Activated effector memory CD4-positive, alpha-beta T cell treated with Interleukin-2 at 50 U/mL for 16 hours (primary cell): ENCODE results near the gene NPAS3.

Source experiments
- DNase-seq: peaks from one replicate; pipeline ENCODE4 v3.0.0-alpha.2; 2020

The NPAS3 gene

DNA sequence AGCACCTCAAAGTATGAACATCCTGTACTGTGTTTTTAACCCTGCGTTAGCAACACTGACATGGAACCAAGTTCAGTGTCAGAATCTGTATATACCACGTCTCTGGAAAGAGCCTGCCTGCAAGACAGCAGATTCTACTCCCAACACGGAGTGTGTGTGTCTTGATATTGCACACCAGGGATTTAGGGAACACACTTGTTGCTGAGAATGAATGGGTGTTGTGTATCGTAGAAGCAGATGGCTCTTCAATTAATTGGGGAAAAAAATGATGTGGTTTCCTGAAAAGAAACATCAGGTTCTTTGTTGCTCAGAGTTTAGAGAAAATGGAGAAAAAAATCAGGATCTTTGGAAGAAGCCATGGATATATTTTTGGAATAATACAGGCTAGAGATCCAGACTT lies 841.4 kb downstream of the NPAS3 start:
- no peak for DNase-seq

DNA sequence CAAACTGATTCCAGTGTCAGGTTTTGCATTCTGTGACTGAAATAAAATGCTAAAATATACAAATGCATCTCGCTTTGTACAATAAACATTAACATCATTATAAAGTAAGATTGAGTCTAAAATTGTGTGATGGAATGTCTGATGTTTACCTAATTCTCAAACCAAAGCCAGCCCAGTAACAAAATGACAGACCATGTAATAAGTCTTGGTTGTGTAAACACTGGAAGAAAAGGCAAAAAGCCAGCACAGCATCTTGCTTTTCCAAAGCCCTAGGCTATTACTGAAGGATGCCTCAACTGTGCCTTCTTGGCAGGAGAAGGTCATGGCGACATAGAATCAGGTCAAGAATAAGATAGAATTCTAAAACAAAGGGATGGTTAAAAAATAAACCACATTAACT lies 842.6 kb downstream of the NPAS3 start:
- no peak for DNase-seq

DNA sequence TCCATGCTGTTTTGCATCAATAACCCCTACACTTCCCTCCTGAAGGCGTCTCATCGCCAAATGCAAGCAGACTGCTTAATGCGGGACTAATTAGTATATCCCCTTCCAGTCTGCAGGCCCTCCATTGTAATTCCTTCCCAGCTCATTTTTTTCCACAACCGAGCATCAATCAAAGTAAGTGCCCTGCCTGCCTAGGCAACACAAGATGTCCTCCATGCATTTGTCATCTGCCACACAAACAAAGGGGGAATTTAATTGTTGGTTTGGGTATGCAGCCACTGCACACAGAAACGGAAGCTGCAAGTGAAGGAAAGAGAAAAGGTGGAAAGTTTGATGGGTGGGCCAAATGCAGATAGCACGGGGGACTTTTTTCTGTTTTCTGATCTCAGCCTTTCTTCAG lies 844.2 kb downstream of the NPAS3 start:
- DNase-seq = no peak

DNA sequence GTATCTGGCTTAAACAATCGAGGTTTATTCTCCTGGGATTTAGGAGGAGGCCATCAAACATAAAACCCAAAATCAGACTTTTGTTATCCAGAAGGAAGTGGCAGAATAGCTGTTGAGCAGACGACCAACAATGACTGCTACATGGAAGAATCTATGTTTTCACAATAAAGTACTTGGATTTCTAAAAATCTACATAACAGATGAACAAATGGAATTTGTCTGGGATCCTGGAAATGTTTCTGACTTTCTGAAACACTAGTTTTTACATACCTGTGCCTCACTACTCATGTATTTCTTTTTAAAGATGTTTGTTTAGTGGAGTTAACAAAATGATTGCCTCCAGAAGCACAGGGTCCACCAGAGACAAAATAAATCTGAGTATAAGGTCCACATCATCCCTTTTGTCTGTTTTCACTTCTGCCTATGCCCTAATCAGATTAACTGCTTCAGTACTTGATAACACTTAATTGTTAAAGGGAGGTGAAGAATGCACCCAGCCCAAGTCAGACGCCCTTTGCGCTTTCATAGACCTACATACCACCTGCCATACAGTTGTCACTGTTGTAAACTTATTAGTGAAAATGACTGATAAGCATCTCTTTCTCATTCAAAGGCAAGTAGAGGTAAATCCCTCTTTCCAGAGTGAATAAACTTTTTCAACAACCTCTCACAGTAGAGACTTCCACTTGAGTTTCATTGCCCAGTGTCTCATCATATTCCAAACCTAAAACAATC lies 847.6 kb downstream of the NPAS3 start:
- no peak for DNase-seq

DNA sequence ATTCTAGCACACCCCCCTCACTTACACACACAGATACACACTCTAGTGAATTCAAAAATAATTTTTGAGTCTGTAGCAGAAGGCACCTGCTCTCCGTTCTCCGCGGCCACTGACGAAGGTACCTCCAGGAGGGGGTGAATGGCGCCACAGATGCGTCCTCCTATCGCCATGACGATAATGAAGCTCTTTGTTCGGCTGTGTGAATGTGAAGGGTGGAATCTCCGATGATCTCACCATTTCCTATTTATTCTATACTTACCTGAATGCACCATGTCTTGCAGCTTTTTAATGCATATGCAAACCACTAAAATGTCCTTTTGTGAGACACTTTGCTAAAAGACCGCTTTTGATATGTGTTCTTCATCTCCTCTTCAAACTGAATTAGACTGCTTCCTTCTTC lies 849.5 kb downstream of the NPAS3 start:
- DNase-seq = no peak

DNA sequence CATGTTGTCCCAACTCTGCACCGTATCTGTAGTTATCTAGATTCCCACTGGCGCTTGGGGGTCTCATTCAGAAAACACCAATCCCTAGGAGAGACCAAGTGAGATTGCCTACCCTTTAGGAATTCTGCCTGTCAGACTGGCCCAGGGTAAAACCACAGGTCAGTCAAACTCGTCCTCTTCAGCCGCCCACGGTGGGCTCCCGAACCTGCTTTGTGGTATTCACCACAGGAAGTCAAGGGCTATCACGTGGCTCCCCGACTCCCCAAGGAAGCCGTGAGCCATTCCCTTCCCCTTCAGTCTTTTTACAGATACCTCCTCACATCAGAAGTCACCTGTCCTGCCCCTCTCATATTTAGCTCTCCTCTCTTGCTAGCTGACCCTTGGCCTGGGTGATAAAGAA lies 852.3 kb downstream of the NPAS3 start:
- no peak for DNase-seq

DNA sequence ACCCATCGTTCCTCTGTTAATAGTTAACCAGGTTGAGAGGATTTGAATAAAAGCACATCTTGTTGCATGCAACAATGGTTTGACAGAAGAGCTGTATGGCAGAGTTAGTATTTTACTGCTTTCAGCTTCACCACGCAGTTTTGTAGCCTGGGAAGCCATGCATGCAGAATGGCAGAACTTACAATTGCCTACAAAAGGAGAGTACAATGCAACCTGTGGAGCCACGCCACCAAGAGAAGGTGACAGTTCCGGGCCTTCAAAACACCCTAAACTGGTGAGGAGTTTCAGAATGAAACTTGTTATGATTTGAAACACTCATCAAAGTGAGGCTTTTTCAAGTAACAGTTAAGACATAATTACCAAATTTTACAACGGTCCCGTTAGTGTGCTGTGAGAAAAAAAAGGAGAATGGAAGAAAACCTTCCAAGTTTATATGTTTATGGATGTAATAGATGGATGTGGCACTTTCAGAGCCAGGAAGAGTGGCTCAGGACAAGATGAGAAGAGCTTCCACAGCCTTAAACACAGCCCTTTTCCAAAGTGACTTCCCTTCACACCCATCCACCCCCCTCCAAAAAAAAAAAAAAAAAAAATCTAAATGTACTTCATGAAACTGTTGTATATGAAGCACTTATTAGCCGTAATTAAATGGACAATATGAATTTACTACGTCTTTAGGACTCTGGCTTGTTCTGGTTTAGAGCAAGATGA lies 853.5 kb downstream of the NPAS3 start:
- no peak for DNase-seq

DNA sequence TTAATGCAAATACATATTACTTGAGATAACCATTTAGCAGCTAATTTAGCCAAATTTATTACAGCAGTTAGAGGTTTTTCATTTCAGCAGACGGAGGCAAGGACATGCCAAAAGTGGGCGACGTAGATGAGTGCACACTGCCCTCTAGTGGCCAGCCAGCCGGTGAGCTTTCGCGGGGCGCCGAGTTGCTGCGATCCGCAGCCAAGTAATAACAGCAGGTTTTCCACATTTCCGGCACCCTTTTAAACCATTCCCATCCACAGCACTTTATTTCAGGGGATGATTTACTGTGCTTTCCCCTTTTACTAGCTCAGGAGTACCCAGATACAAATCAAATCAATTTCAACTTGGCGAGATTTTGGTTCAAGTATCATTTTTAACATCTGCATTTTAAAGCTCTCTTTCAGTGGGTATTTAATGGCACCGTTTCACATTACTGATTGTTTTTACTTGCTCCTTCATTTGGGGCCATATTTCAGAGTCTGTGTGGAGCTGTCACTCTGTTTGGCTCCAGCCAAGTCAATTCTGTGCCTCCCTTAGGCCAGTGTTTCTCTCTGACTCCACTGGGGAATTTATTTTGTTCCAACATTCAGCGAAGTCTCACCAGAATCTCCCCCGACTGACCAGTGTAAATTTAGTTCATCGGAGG lies 854.2 kb downstream of the NPAS3 start:
- peak; percentile 45 for DNase-seq

DNA sequence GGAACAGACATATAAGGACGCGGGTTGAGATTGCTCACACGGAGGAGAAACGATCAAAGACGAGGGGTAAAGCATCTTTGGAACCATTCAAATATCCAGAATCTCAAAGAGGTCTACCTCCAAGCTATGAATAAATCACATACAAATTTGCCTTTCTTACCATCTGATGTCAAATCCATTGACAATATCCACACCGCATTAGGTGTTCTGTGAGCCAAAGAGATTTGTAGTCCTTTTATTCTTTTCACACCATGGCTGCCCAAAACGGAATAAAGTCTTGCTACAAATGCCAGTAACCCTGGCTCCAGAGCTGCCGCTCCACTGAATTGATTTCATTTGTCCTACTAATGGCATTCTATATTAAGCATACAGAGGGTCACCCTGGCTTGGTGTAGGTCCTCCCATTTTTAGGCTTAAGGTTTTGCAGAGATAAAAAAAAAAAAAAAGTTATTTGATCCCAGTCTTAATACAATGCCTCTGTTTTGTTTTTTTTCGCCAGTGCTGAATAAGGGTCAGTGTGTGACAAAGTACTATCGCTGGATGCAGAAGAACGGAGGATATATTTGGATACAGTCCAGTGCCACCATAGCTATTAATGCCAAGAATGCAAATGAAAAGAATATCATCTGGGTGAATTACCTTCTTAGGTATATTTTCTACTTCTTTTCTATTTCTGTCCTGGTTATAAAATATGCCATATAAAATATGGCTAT lies 854.9 kb downstream of the NPAS3 start:
- no peak for DNase-seq

DNA sequence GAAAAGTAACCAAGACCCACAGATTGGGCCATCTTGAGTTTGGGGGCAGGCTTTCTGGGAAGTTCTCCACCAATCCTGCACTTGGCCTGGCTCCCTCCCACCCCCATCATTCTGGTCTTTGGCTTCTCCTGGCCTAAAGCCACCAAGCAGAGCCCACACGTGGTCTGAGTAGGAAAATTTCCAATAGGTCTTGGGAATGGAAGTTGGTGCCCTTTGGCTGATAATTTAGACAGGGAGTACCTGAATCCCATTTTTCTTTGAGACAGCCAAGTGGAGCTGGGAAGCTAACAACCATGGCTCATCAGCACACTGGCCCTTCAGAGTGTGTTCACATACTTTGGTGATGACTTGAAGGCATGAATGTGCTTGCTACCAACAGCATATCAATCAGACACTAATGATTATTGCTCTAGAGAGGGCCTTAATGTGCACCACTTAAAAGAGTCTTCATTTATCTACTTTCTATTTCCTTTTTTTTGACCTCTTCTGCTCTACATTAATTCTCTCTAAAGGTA lies 856.2 kb downstream of the NPAS3 start:
- DNase-seq = no peak

DNA sequence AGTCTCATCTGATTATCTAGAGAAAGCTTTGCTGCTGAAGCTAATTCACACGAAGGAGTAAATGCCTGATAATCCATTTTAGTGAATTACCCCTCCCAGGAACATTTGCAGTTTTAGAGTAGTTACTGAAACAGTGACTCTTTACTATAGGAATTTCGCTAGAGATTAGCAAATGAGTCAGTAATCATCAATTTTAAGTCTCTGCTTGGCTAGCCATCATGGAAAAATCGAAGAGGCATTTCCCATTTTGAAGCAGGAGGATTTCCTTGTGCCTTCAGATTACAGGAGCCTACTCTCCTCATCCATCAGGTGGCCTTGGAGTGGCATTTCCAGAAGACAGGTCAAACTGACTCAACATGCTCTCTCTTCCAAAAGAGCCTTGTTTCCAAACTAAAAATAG lies 857.7 kb downstream of the NPAS3 start:
- no peak for DNase-seq

DNA sequence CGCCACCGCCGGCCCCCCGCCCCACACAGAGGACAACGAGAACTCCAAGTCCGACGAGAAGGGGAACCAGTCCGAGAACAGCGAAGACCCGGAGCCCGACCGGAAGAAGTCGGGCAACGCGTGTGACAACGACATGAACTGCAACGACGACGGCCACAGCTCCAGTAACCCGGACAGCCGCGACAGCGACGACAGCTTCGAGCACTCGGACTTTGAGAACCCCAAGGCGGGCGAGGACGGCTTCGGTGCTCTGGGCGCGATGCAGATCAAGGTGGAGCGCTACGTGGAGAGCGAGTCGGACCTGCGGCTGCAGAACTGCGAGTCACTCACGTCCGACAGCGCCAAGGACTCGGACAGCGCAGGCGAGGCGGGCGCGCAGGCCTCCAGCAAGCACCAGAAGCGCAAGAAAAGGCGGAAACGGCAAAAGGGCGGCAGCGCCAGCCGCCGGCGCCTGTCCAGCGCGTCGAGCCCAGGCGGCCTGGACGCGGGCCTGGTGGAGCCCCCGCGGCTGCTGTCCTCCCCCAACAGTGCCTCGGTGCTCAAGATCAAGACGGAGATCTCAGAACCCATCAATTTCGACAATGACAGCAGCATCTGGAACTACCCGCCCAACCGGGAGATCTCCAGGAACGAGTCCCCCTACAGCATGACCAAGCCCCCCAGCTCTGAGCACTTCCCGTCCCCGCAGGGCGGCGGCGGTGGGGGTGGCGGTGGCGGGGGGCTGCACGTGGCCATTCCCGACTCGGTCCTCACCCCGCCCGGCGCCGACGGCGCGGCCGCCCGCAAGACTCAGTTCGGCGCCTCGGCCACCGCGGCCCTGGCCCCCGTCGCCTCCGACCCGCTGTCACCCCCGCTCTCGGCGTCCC lies 861.3 kb downstream of the NPAS3 start:
- no peak for DNase-seq

DNA sequence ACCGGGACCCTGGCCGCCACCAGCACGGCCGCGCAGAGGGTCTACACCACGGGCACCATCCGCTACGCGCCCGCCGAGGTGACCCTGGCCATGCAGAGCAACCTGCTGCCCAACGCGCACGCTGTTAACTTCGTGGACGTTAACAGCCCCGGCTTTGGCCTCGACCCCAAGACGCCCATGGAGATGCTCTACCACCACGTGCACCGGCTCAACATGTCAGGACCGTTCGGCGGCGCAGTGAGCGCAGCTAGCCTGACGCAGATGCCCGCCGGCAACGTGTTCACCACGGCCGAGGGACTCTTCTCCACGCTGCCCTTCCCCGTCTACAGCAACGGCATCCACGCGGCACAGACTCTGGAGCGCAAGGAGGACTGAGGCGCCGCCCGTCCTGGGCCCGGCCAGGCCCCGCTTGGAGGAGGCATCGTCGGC lies 862.1 kb downstream of the NPAS3 start:
- DNase-seq = no peak

DNA sequence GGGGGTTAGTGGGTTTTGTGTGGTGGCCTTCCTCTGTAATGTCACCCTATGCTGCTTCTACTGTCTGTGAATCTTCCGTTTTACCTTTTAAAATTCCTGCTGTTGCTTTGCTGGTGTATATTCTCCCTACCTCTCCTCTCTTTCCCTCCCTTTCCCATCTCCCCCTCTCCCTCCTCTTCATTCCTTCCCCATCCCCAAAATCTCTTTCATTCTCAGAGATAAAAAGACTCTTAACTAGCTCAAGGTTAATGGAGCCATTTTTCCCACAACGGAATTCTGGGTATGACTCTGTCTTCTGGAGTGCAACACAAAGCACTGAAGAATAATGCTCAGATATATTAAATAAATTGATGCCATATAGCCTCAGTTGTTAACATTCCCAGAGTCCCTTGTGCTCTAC lies 864.1 kb downstream of the NPAS3 start:
- no peak for DNase-seq

DNA sequence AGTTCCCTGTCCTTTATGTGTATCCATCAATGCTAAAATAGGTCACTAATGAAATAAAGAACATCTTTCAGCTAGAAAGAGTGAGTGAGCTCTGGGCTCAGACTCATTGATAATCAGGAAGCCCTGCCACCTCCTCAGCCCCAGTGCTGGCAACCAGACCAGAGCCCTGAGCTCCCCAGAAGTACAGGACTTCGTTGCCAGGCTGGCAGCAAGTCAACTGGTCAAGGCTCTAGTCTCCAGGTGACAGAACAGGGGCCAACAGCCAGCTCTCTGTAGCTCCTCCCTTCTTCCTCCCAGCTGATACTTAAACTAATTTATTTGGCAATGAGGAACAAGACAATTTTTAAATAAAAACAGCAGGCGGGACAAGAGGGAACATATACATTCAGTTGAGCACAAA lies 866.9 kb downstream of the NPAS3 start:
- DNase-seq = no peak

DNA sequence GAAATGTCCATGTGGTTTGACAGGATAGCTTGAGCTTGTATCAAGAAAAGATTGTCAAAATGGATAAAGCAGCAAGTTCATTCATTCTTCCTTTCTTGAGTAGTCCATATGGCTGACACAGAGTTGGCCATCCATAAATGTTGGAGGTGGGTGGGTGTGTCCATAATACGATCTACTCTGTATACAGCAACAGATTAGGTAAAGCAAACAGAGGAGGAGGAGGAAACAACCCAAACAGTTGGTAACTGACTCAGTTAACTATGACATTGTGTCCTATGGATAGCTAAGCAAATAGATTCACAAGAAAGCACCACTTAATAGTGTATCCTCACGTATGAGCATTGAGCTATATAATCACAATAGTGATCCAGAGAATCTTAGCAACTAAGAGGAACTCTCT lies 868.2 kb downstream of the NPAS3 start:
- no peak for DNase-seq

DNA sequence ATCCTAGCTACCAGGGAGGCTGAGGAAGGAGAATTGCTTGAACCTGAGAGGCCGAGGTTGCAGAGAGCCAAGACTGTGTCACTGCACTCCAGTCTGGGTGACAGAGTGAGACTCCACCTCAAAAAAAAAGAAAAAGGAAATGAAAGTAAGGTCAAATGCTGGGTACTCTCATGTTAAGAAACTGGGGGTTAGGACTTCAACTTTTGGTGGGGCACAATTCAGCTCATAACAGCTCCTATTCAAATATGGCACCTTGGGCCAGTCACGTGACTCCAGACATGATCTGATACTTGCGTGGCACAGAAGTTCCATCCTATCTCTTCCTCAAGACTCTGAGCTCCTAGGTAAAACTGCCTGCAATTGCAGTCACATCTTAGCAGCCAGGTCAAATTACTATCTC lies 869.5 kb downstream of the NPAS3 start:
- DNase-seq = no peak

DNA sequence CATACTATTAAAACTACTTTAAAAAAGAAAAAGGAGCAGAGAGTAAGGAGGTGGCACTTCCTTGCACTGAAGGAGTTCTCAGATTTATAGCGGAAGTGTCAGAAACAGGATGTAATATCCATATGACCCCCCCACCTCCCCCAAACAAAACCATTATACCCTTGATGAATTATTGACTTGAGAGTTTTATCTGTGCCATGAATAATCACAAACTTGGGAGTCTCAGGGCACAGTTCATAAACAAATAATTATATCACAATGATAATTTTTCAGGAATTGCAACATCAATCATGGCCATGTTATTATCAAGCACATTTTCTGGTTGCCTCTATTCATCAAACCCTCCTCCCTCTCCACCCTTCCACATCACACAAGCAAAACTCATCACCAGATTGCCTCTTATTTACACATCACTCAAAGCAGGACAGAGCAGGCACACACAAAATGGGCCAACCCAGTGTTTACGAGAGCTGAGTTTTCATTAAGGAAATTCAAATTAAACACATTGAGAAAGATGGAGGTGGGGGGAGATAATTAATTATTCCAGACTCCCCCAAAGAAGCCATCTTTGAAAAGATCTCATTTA lies 870.8 kb downstream of the NPAS3 start:
- DNase-seq = no peak

DNA sequence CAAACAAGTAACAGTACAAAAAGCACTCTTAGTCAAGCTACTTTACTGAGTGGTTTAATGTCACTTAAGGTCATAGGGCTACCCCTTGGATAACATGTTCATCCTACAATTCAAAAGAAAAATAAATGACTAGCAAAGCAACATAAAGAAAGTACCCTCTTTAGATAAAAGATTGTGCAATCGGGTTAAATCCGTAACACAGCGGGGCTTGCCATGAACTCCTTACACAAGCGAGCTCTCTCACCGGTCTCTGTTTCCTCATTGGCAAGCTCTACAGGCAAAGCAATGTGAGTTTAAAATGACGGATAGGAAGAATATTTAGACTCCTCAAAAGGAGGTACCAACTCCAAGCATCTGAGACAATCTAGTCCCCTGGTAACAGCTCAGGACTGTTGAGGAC lies 871.6 kb downstream of the NPAS3 start:
- DNase-seq = no peak

DNA sequence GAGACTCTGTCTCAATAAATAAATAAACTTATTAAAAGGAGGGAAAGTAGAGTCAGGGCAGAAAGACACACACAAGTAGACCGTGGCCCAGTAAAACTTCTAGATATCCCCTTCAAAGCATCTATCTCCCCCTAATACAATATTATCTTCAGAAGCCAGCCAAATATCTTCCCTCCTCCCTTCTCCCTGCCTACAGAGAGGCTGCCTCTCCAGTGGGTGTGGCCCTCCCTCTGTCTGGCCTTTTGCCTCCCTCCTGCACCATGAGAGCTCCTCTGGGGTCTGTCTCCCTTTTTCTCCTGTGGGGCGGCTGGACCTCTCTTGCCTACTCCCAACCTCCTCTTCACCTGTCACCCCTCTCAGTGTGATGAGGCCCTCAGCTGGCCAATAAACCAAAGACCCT lies 873.0 kb downstream of the NPAS3 start:
- DNase-seq = no peak

DNA sequence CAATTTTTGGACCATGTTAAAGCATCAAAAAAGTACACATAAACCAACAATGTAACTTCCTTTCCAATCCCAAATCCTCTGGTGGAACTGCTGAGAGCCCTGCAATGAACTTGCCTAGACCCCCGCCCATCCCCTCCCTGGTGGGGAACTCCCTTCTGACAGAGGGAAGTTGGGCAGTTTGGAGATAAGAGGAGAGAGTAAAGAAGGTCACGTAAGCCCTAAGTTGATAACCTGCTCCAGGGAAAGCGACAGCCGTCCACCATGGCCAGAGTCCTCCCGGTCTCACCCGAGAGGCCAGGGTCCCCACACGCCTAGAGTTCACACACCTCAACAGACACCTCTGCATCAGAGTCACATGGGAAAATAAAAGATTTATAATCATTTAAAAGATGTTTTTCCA lies 873.5 kb downstream of the NPAS3 start:
- no peak for DNase-seq

DNA sequence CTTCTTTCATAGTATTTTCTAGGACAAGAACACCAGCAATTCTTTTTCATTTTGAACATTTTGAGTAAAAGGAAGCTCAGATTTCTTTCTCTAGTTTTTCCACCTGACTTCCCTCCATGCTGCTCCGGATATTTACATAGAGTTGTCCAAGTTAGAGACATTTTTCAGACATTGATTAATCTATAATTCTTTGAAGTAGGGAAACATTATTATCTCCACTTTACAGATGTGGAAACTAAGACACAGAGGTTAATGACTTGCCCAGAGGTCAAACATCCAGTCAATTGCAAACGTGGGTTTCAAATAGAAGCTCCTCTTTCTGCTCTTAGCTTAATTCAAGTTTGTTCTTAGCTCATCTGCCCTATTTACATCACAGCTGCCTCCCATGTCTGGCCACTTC lies 873.9 kb downstream of the NPAS3 start:
- DNase-seq = no peak
